Vagina (tissue), 2 donors: ENCODE results near the gene PRKCG.

Experiments
- CTCF ChIP-seq, 3 experiments: fragments of 450-650 bp in 2 of 3; fragments of 200-600 bp in 1 of 3; sonication (generic) in 1 of 3; IDR thresholded peaks; one replicate each; pipeline ENCODE4 v1.5.1; 2017 to 2019; ENCODE audit warnings: antibody characterized with exemption in 3 of 3, mild to moderate bottlenecking in 2 of 3, moderate library complexity in 2 of 3
- POLR2A ChIP-seq, 2 donors: fragments of 450-650 bp; IDR thresholded peaks; one replicate each; pipeline ENCODE4 v1.6.1; 2017; ENCODE audit warnings: antibody characterized with exemption in 2 of 2, mild to moderate bottlenecking in 2 of 2, moderate library complexity in 2 of 2
- POLR2AphosphoS5 ChIP-seq, 2 donors: sonication (generic); formaldehyde crosslinking; IDR thresholded peaks; one replicate each; pipeline ENCODE4 v1.9.0; 2017; ENCODE audit warnings: antibody characterized with exemption in 2 of 2, mild to moderate bottlenecking in 2 of 2, low read depth in 1 of 2; ENCODE audit not compliant: insufficient read depth in 1 of 2

GRCh38 chr19:53880711-53881481 lies 1.1 kb upstream of the PRKCG start:
- no peak for TF ChIP-seq CTCF (IDR thresholded peaks at IDR 0.05)
- no peak for TF ChIP-seq POLR2AphosphoS5 (IDR thresholded peaks at IDR 0.05; ENCODE audit: insufficient read depth in 1 of 2, low read depth in 1 of 2)
- no peak for TF ChIP-seq POLR2A (IDR thresholded peaks at IDR 0.05)
